ENCODE results near the gene MCCD1.

DNA sequence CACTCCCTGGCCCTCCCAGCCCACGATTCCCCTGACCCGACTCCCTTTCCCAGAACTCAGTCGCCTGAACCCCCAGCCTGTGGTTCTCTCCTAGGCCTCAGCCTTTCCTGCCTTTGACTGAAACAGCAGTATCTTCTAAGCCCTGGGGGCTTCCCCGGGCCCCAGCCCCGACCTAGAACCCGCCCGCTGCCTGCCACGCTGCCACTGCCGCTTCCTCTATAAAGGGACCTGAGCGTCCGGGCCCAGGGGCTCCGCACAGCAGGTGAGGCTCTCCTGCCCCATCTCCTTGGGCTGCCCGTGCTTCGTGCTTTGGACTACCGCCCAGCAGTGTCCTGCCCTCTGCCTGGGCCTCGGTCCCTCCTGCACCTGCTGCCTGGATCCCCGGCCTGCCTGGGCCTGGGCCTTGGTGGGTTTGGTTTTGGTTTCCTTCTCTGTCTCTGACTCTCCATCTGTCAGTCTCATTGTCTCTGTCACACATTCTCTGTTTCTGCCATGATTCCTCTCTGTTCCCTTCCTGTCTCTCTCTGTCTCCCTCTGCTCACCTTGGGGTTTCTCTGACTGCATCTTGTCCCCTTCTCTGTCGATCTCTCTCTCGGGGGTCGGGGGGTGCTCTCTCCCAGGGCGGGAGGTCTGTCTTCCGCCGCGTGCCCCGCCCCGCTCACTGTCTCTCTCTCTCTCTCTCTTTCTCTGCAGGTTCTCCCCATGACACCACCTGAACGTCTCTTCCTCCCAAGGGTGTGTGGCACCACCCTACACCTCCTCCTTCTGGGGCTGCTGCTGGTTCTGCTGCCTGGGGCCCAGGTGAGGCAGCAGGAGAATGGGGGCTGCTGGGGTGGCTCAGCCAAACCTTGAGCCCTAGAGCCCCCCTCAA, 43.5 kb downstream of the MCCD1 start, which contains the start of gene LTA:
- TF ChIP-seq, protein P1, sequence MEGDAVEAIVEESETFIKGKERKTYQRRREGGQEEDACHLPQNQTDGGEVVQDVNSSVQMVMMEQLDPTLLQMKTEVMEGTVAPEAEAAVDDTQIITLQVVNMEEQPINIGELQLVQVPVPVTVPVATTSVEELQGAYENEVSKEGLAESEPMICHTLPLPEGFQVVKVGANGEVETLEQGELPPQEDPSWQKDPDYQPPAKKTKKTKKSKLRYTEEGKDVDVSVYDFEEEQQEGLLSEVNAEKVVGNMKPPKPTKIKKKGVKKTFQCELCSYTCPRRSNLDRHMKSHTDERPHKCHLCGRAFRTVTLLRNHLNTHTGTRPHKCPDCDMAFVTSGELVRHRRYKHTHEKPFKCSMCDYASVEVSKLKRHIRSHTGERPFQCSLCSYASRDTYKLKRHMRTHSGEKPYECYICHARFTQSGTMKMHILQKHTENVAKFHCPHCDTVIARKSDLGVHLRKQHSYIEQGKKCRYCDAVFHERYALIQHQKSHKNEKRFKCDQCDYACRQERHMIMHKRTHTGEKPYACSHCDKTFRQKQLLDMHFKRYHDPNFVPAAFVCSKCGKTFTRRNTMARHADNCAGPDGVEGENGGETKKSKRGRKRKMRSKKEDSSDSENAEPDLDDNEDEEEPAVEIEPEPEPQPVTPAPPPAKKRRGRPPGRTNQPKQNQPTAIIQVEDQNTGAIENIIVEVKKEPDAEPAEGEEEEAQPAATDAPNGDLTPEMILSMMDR (IDR thresholded peaks at IDR 0.05; ENCODE audit: low read depth, low read length) = no peak
- no peak for TF ChIP-seq EZH2phosphoT487 (IDR thresholded peaks at IDR 0.05; ENCODE audit: low read depth)
